Mesothelial cell of epicardium (in vitro differentiated cells): Measurements from ENCODE around the gene CALD1. TPM values are rescaled to one million over a fixed set of nuclear protein-coding genes. Genes with fewer than 3 reads are reported as not detected.
A peak's percentile ranks its signal among the peaks of the same experiment; 100 is the strongest.

Experiments used
- DNase-seq, 2 experiments: peaks; one replicate each; pipeline ENCODE4 v3.0.0; 2021; ENCODE audit warnings: low spot score in 2 of 2; ENCODE audit not compliant: unreplicated experiment in 2 of 2
- H3K27ac Mint-ChIP-seq: 2 replicates; pipeline ENCODE4 v1.8.0; 2021; ENCODE audit warnings: mixed read lengths
- H3K27me3 Mint-ChIP-seq: 2 replicates; pipeline ENCODE4 v1.8.0; 2021; ENCODE audit warnings: low read depth, mixed read lengths
- H3K36me3 Mint-ChIP-seq: 2 replicates; pipeline ENCODE4 v1.8.0; 2021; ENCODE audit warnings: mixed read lengths
- H3K4me1 Mint-ChIP-seq: 2 replicates; pipeline ENCODE4 v1.8.0; 2021; ENCODE audit warnings: mixed read lengths
- H3K4me3 Mint-ChIP-seq: 2 replicates; pipeline ENCODE4 v1.8.0; 2021; ENCODE audit warnings: mild to moderate bottlenecking, moderate library complexity, mixed read lengths
- H3K9me3 Mint-ChIP-seq: 2 replicates; pipeline ENCODE4 v1.8.0; 2021; ENCODE audit warnings: mixed read lengths
- CTCF ChIP-seq: fragments of 200-600 bp; sonication (generic); IDR thresholded peaks from one replicate; pipeline ENCODE4 v1.5.0; 2021; ENCODE audit warnings: antibody characterized with exemption; ENCODE audit not compliant: unreplicated experiment
- total RNA-seq: library from RNA; stranded (reverse); gene quantifications from 3 replicates; pipeline ENCODE4 v1.2.1, GENCODE V29; 2021

CALD1 gene
- total RNA-seq, 1 donor from 2014 or later, result 191 TPM

DNA sequence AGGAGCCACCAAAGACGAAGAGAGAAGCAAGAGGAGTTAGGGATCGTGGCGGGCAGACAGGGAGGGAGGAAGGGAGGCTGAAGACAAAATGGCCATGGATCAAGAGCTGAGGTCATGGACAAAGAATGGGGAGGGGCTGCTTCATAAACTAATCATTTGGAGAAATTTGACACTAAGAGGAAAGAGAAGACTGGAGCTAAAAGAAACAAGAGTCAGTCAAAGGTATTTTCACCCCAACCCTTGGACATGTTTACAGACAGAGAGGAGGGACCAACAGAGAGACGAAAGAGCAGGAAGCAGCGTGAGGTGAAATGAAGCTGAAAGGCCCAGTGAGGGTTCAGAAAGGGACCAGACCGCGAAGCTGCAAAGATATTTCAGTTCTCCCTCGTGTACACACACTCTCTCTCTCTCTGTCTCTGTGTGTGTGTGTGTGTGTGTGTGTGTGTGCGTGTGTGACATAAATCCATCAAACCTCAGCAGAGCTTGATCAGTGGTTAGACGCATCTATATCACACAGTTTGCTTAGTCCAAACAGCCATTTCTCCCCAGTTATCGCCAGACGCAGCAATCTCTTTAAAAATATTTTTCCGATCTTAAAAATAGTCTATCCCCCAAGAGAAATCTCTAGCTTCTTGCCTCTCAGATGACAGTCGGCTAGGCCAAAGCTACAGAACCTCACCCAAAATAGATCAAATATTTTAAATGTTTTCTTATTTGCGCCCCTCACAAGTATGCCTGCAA lies 12.5 kb upstream of the CALD1 start:
- no peaks in the 10 kb centered on the region for H3K36me3 Mint-ChIP-seq
- TF ChIP-seq CTCF, result no peak
- no peak for DNase-seq
- H3K27ac Mint-ChIP-seq, result peak overlapping the region; percentile 93
- H3K9me3 Mint-ChIP-seq, result peaks cover 3% of the 10 kb centered on the region
- no peaks in the 10 kb centered on the region for H3K27me3 Mint-ChIP-seq
- H3K4me1 Mint-ChIP-seq, result peaks cover 23% of the 10 kb centered on the region
- no peak overlapping the region for H3K4me3 Mint-ChIP-seq

- Mint-ChIP-seq H3K27ac (peak overlapping the region; percentile 93), H3K4me3 (no peak overlapping the region), H3K4me1 (peaks cover 22% of the 10 kb centered on the region)
Observed at GRCh38 chr7:134767520-134768168, 11.8 kb upstream of the CALD1 start.

DNA sequence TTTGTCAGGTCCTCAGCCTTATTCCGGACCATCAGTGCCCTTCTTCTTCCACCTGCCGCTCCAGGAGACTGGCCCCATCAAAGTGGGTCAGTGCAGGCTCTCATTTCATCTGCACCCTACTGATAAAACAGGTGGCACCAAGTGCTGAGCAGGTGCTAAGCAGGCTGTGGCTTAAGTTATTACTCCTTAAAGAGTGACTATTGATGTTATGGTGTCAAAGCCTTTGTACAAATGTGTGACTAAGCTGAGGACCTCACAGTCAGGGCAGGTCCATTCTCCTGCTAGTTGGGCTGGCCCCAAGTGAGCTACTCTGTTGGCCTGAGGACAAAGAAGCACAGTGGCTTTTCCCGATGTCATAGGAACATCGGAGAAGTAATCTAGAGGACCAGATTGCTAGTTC lies 11.2 kb upstream of the CALD1 start:
- no peak for TF ChIP-seq CTCF
- Mint-ChIP-seq H3K27me3 (no peaks in the 10 kb centered on the region), H3K9me3 (peaks cover 3% of the 10 kb centered on the region), H3K4me3 (no peak overlapping the region), H3K27ac (peak overlapping the region; percentile 93), H3K36me3 (no peaks in the 10 kb centered on the region), H3K4me1 (peaks cover 22% of the 10 kb centered on the region)
- DNase-seq, result no peak

More at GRCh38 chr7:134767520-134768168, 11.8 kb upstream of the CALD1 start:
- Mint-ChIP-seq H3K36me3 (no peaks in the 10 kb centered on the region), H3K27me3 (no peaks in the 10 kb centered on the region), H3K9me3 (peaks cover 3% of the 10 kb centered on the region)
- no peak for DNase-seq
- TF ChIP-seq CTCF, result no peak

DNA sequence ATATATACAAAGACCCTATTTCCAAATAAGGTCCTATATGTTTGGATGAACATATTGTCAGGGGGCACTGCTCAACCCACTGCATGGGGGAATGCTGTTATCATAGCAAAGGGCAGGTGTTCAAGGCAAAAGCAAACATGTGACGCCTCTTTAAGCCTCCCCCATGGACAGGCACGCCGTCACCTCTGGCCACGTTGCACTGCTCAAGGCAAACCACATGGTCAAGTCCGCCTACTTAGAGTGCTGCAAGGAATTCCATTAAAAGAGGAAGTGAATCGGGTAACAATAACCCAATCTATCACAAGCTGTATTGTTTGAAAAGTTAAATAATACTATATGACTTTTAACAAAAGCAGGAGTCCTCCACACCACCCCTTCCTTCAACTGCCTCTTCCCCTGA lies 8.8 kb upstream of the CALD1 start:
- Mint-ChIP-seq H3K4me3 (no peak overlapping the region), H3K4me1 (peaks cover 16% of the 10 kb centered on the region), H3K36me3 (no peaks in the 10 kb centered on the region), H3K9me3 (no peaks in the 10 kb centered on the region), H3K27ac (no peak overlapping the region), H3K27me3 (no peaks in the 10 kb centered on the region)
- DNase-seq, result no peak
- TF ChIP-seq CTCF, result no peak

- TF ChIP-seq CTCF, result no peak
- peaks cover 16% of the 10 kb centered on the region for H3K4me1 Mint-ChIP-seq
- no peaks in the 10 kb centered on the region for H3K36me3 Mint-ChIP-seq
- no peak overlapping the region for H3K27ac Mint-ChIP-seq
- no peak for DNase-seq
- H3K9me3 Mint-ChIP-seq, result no peaks in the 10 kb centered on the region
- no peak overlapping the region for H3K4me3 Mint-ChIP-seq
- H3K27me3 Mint-ChIP-seq, result no peaks in the 10 kb centered on the region
Observed at GRCh38 chr7:134771111-134771510, 8.3 kb upstream of the CALD1 start.
